ENCODE data around the gene TBC1D10A. TPM values are rescaled to one million over a fixed set of nuclear protein-coding genes. Genes with fewer than 3 reads are reported as not detected.

TBC1D10A gene
- total RNA-seq, 6 donors from 2014 or later = 22.6 to 61.0 (median 36.2) TPM

DNA sequence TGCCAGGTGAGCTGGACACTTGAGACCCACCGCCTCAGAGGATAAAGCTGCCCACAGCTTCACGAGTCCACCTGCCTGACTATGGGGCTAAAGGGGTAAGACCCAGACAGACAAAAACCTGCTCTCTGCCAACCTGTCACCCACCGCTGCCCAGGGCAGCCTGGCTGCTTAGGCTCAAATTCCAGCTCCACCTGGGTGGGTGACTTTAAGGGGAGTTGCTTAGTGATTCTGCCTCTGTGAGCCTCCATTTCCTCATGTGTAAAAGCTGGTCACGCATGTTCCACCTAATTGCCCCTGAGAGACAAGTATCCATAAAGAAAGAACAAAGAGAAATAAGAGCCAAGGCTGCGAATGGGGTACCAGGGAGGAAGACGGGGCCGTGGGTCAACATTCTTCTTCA is 33.7 kb downstream of the TBC1D10A start:
- no peak for ATAC-seq (ENCODE audit: low FRiP score in 2 of 2)
- H3K27me3 ChIP-seq = no peaks in the 10 kb centered on the region
- H3K9me3 ChIP-seq = no peaks in the 10 kb centered on the region
- WGBS, 2 donors = 95 to 98% methylated on average over 6 to 7 of the region's 7 CpGs
- DNase-seq = no peak
- H3K36me3 ChIP-seq = peaks cover 25 to 63% (median 55%) of the 10 kb centered on the region in 4 donors
- H3K4me3 ChIP-seq = no peak overlapping the region
- H3K27ac ChIP-seq = peak overlapping the region; percentile 94 to 99 (median 96)
- H3K4me1 ChIP-seq = peaks cover 50 to 65% (median 55%) of the 10 kb centered on the region in 4 donors
- TF ChIP-seq EP300 (IDR thresholded peaks at IDR 0.05) (no peak), POLR2AphosphoS5 (IDR thresholded peaks at IDR 0.05) (no peak), POLR2A (IDR thresholded peaks at IDR 0.05) (no peak)
- TF ChIP-seq, protein P1, sequence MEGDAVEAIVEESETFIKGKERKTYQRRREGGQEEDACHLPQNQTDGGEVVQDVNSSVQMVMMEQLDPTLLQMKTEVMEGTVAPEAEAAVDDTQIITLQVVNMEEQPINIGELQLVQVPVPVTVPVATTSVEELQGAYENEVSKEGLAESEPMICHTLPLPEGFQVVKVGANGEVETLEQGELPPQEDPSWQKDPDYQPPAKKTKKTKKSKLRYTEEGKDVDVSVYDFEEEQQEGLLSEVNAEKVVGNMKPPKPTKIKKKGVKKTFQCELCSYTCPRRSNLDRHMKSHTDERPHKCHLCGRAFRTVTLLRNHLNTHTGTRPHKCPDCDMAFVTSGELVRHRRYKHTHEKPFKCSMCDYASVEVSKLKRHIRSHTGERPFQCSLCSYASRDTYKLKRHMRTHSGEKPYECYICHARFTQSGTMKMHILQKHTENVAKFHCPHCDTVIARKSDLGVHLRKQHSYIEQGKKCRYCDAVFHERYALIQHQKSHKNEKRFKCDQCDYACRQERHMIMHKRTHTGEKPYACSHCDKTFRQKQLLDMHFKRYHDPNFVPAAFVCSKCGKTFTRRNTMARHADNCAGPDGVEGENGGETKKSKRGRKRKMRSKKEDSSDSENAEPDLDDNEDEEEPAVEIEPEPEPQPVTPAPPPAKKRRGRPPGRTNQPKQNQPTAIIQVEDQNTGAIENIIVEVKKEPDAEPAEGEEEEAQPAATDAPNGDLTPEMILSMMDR (IDR thresholded peaks at IDR 0.05) = no peak

DNA sequence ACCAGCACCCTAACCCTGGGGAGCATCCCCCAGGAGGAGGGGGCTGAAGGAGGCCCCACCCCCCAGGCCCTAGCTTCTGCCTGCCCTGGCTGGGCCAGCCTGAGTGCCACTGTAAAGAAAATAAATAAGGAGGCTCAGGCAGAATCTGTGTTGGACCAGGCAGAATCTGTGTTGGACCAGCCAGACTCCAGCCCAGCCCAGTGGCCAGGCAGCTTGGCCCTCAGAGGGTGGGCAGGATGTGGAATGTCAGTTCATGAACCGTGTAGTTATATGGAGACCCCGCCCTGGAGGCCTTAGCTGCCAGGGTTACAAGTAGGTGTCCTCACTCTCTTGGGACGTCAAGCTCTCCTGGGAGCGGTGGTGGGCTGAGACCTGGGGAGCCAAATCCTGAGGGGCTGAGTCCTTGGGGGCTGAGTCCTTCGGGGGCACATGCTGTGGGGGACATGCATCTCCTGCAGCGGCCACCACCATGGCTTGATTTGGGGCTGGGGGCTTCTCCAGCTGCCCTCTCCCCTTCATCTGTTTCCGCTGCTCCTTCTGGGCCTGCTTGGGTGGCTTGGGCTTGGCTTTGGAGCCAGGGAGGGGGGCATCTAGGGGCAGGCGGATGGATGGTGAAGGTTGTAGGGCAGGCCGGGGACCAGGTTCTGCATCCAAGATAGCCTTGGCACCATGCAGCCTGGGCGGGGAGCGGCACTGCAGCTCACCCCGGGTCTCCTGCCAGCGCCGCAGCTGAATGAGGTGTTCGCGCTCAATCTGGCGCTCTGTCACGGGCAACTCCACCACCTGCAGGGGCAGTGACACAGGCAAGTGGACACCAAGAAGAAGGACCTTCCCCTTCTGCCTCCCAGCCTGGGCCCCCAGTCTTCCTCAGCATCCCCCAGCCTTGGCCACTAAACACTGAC is 34.4 kb downstream of the TBC1D10A start:
- TF ChIP-seq EP300 (IDR thresholded peaks at IDR 0.05) = no peak
- TF ChIP-seq POLR2A (IDR thresholded peaks at IDR 0.05) = no peak
- TF ChIP-seq, protein P1 (IDR thresholded peaks at IDR 0.05) = no peak
- no peak for TF ChIP-seq POLR2AphosphoS5 (IDR thresholded peaks at IDR 0.05)
- Histone ChIP-seq H3K36me3 (peaks cover 25 to 56% (median 48%) of the 10 kb centered on the region in 4 donors), H3K27ac (peak overlapping the region; percentile 94 to 99 (median 96)), H3K4me3 (no peak overlapping the region), H3K4me1 (peaks cover 47 to 65% (median 53%) of the 10 kb centered on the region in 4 donors), H3K9me3 (no peaks in the 10 kb centered on the region), H3K27me3 (no peaks in the 10 kb centered on the region)
- 87 to 91% methylated on average over 13 to 18 of the region's 18 CpGs for WGBS, 2 donors
- no peak for ATAC-seq (ENCODE audit: low FRiP score in 2 of 2)
- DNase-seq = no peak

DNA sequence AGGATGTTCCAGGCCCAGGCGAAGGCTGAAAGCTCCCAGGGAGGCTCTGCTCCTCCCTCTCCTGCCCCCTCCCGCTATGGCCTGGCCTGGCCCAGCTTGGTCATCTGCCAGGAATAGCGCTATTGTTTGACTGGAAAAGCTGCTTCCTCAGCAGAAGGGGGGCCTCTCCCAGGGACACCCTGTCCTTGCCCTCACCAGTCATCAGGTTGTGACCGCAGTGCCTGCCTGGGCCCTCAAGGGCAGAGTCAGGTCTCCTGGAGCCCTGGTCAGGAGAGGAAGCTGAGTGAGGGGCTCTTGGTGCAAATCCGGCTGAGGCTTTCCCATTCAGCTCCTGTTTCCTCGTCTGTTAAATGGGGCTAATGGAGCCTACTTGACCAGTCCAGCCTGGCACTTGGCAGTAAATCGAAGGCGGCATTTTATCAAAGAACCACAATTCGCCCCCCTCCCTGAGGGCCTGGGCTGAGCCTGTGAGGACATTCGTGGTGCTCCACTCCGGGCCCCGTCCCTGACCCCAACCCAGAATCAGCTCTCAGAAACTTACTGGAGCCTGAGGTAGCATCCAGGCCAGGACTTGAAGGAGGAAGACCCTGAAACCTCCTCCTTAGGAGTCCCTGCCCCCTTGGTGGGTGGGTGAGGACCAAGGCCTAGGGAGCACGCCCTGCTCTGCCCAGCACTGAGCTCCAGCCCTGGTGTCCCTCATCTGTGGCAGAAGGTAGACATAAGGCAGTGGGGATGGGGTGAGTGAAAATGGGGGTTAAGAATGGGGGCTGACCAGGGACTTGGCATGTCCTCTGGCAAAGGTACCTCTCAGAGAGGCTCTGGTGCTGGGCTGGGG is 35.5 kb downstream of the TBC1D10A start:
- Histone ChIP-seq H3K27me3 (no peaks in the 10 kb centered on the region), H3K4me1 (peaks cover 43 to 59% (median 46%) of the 10 kb centered on the region in 4 donors), H3K36me3 (peaks cover 25 to 47% (median 42%) of the 10 kb centered on the region in 4 donors), H3K4me3 (no peak overlapping the region), H3K9me3 (no peaks in the 10 kb centered on the region), H3K27ac (peak overlapping the region; percentile 94 to 99 (median 96))
- WGBS, 2 donors = 43 to 53% methylated on average over 8 to 13 of the region's 13 CpGs
- TF ChIP-seq POLR2A (IDR thresholded peaks at IDR 0.05) = peak in 1 of 4 donors; percentile 65
- peak; percentile 93 to 100 (median 98) for TF ChIP-seq EP300 (IDR thresholded peaks at IDR 0.05)
- TF ChIP-seq, protein P1 (IDR thresholded peaks at IDR 0.05) = peak in 3 of 6 experiments; percentile 15 to 26 (median 24)
- peak; percentile 99 for TF ChIP-seq POLR2AphosphoS5 (IDR thresholded peaks at IDR 0.05)
- DNase-seq (peak in 1 of 2 donors; percentile 94), ATAC-seq (ENCODE audit: low FRiP score in 2 of 2) (peak; percentile 8 to 71)

DNA sequence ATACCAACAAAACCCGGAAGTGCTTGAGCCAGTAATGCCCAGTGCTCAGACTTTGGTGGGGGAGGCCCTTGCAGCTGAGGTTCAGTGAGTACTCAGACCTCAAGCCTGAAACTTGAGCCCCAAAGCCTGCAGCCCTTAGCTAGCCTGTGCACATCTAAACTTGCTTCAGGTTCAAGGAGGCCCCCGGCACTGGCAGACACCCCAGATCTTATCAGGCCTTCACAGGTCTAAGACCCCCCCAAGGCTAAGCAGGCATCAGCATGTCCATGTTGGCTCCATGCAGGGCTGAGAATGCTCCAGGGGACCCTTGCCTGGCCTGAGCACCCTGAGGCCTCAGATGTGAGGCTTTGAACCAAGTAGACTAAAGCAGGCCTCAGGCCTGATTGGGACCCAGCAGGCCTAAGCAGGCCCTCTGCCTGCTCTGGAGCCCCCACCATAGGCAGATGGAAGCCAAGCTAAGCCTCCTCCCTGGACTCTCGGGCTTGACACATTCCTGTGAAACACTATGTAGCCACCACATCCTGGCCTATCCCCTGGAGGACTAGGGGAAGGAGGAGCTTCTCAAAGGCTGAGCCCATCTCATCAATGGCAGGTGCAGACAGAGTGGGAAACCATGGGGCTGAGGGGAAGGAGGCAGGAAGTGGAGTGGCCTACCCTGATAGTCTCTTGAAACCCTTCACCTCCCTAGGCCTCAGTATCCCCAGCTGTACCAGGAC is 36.2 kb downstream of the TBC1D10A start:
- ATAC-seq (ENCODE audit: low FRiP score in 2 of 2) (peak in 1 of 2 donors; percentile 2), DNase-seq (peak in 1 of 2 donors; percentile 46)
- H3K4me3 ChIP-seq = peak overlapping the region in 3 of 4 donors; percentile 75 to 98 (median 98)
- no peaks in the 10 kb centered on the region for H3K27me3 ChIP-seq
- peaks cover 42 to 52% (median 43%) of the 10 kb centered on the region in 4 donors for H3K4me1 ChIP-seq
- WGBS, 2 donors = 19 to 49% methylated on average over 2 to 3 of the region's 3 CpGs
- peak overlapping the region; percentile 94 to 99 (median 96) for H3K27ac ChIP-seq
- no peaks in the 10 kb centered on the region for H3K9me3 ChIP-seq
- TF ChIP-seq EP300 (IDR thresholded peaks at IDR 0.05) (no peak), POLR2AphosphoS5 (IDR thresholded peaks at IDR 0.05) (no peak), POLR2A (IDR thresholded peaks at IDR 0.05) (no peak)
- TF ChIP-seq, protein P1 (IDR thresholded peaks at IDR 0.05) = no peak
- peaks cover 21 to 47% (median 43%) of the 10 kb centered on the region in 4 donors for H3K36me3 ChIP-seq
